Thyroid gland (tissue), 4 donors: ENCODE measurements around the gene ABLIM1.

Experiments
- CTCF ChIP-seq, 6 experiments: fragments of 200-600 bp in 3 of 6; fragments of 450-650 bp in 3 of 6; sonication (generic) in 3 of 6; IDR thresholded peaks; one replicate each; pipeline ENCODE4 v1.5.1; 2016 to 2019; ENCODE audit warnings: antibody characterized with exemption in 6 of 6, mild to moderate bottlenecking in 2 of 6, inconsistent platforms in 1 of 6, moderate library complexity in 1 of 6
- POLR2A ChIP-seq, 2 donors: fragments of 450-650 bp; IDR thresholded peaks; one replicate each; pipeline ENCODE4 v1.6.1; 2017; ENCODE audit warnings: antibody characterized with exemption in 2 of 2, mild to moderate bottlenecking in 2 of 2, moderate library complexity in 1 of 2

GRCh38 chr10:114508376-114508775 lies 149.7 kb downstream of the ABLIM1 start:
- TF ChIP-seq CTCF (IDR thresholded peaks at IDR 0.05) (no peak), POLR2A (IDR thresholded peaks at IDR 0.05) (no peak)
